Measurements from ENCODE around the gene TIE1.

Gene TIE1

GRCh38 chr1:43293896-43294760, 6.7 kb upstream of the TIE1 start:
- FAIRE-seq = no peak

GRCh38 chr1:43294761-43295160, 6.0 kb upstream of the TIE1 start:
- no peak for FAIRE-seq

- FAIRE-seq = no peak
Measured at GRCh38 chr1:43296207-43296606, 4.6 kb upstream of the TIE1 start.

GRCh38 chr1:43298055-43298454, 2.7 kb upstream of the TIE1 start:
- no peak for FAIRE-seq

- FAIRE-seq = no peak
Measured at GRCh38 chr1:43299101-43299500, 1.7 kb upstream of the TIE1 start.

GRCh38 chr1:43302201-43302600, 1.4 kb downstream of the TIE1 start:
- no peak for FAIRE-seq

- FAIRE-seq = no peak
Measured at GRCh38 chr1:43302721-43303470, 2.1 kb downstream of the TIE1 start.

GRCh38 chr1:43303471-43304313, 2.9 kb downstream of the TIE1 start:
- FAIRE-seq = no peak

- no peak for FAIRE-seq
Measured at GRCh38 chr1:43304314-43304681, 3.5 kb downstream of the TIE1 start.

- FAIRE-seq = no peak
Measured at GRCh38 chr1:43304771-43305300, 4.1 kb downstream of the TIE1 start.

GRCh38 chr1:43305461-43305860, 4.7 kb downstream of the TIE1 start:
- no peak for FAIRE-seq

GRCh38 chr1:43305926-43306687, 5.3 kb downstream of the TIE1 start:
- no peak for FAIRE-seq

GRCh38 chr1:43306688-43307457, 6.1 kb downstream of the TIE1 start:
- FAIRE-seq = no peak

GRCh38 chr1:43307458-43308158, 6.8 kb downstream of the TIE1 start:
- FAIRE-seq = no peak

- no peak for FAIRE-seq
Measured at GRCh38 chr1:43308635-43309404, 8.0 kb downstream of the TIE1 start.

- no peak for FAIRE-seq
Measured at GRCh38 chr1:43309405-43310025, 8.7 kb downstream of the TIE1 start.

GRCh38 chr1:43311521-43311920, 10.7 kb downstream of the TIE1 start:
- FAIRE-seq = no peak

GRCh38 chr1:43312212-43312623, 11.4 kb downstream of the TIE1 start:
- no peak for FAIRE-seq
